GM23248 (cell line): ENCODE measurements around the gene ATP8A2.

Source experiments
- EZH2 ChIP-seq: fragments of 200-600 bp; sonication (generic); IDR thresholded peaks from 2 replicates; pipeline ENCODE4 v1.6.1; 2018; ENCODE audit warnings: antibody characterized with exemption, mild to moderate bottlenecking; ENCODE audit not compliant: insufficient read depth, poor library complexity, severe bottlenecking
- EZH2phosphoT487 ChIP-seq: fragments of 200-600 bp; sonication (generic); IDR thresholded peaks from 2 replicates; pipeline ENCODE4 v1.6.1; 2018; ENCODE audit warnings: antibody characterized with exemption, moderate library complexity, mild to moderate bottlenecking, low read depth; ENCODE audit not compliant: insufficient read depth

GRCh38 chr13:26041444-26041843 lies 669.7 kb downstream of the ATP8A2 start:
- no peak for TF ChIP-seq EZH2
- TF ChIP-seq EZH2phosphoT487, result no peak
